CD4-positive, alpha-beta T cell treated with Interferon gamma for 1 hour (primary cell): ENCODE results near the gene KHDRBS1.
"Not testable (repeated sequence)": the region's sequence is repeated elsewhere in the genome, so short reads cannot be mapped to it uniquely, and the experiment has no call there.

Source experiments
- DNase-seq: peaks from one replicate; pipeline ENCODE4 v3.0.0-alpha.2; 2020

Gene KHDRBS1, protein sequence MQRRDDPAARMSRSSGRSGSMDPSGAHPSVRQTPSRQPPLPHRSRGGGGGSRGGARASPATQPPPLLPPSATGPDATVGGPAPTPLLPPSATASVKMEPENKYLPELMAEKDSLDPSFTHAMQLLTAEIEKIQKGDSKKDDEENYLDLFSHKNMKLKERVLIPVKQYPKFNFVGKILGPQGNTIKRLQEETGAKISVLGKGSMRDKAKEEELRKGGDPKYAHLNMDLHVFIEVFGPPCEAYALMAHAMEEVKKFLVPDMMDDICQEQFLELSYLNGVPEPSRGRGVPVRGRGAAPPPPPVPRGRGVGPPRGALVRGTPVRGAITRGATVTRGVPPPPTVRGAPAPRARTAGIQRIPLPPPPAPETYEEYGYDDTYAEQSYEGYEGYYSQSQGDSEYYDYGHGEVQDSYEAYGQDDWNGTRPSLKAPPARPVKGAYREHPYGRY

DNA sequence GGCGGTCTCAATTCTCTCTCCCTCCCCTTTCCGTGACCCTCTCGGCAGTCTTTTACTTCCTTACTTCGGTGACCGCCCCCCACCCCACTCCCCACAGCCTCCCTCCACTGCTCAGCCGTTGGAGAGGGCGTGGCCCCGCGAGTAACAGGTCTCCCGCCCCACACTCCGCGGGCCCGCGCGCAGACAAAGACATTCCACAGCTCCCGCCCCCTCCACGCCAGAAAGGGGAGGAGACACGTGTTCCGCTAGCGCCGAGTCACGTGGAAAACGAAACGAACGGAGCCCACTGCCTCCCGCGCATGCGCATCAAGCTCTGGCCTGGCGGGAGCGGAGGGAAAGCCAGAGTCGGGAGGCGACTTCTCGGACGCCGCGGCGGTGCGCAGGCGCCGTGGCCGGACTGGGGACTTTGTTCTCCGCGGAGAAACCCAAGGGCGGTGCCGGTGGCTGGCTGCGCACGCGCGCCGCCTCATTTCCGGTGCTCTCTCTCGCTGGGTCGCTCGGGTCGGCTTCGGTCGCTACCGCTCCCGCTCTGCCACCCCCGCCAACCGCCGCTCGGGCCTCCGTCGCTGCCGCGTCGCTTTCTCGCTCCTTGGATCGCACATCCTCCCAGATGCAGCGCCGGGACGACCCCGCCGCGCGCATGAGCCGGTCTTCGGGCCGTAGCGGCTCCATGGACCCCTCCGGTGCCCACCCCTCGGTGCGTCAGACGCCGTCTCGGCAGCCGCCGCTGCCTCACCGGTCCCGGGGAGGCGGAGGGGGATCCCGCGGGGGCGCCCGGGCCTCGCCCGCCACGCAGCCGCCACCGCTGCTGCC is at the start of gene KHDRBS1:
TSS of gene KHDRBS1 (plus strand) at position 483 of the 813 bp plus-strand sequence. CDS start at position 611, 128 bp downstream.
- peak; percentile 99 for DNase-seq

GRCh38 chr1:31970873-31971272 is 42.8 kb upstream of the KHDRBS1 start:
- no peak for DNase-seq

DNA sequence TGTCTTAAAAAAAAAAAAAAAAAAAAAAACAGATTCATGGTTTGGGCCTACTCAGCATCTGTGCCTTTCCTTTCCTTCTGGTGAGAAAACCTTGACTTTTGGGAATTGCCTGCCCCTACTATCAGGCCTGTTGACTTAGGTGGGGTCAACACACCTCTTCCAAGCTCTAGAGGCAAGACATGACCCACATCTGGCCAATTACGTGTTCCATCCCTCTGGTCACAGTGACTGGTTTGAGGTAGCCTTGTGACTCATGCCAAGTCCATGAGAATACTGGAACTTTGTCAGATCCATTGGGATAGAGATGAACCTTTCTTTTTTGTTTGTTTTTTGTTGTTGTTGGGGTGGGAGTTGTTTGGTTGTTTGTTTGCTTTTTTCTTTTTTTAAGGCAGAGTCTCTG is 37.3 kb upstream of the KHDRBS1 start:
- DNase-seq = no peak

- no peak for DNase-seq
Measured at GRCh38 chr1:31977385-31978131, 36.1 kb upstream of the KHDRBS1 start.

- DNase-seq = no peak
Measured at GRCh38 chr1:31978843-31979400, 34.7 kb upstream of the KHDRBS1 start.

GRCh38 chr1:31980835-31981455 is 32.7 kb upstream of the KHDRBS1 start:
- DNase-seq = no peak

- no peak for DNase-seq
Measured at GRCh38 chr1:31981456-31981839, 32.2 kb upstream of the KHDRBS1 start.

GRCh38 chr1:31981972-31982371 is 31.7 kb upstream of the KHDRBS1 start:
- peak; percentile 21 for DNase-seq

- DNase-seq = no peak
Measured at GRCh38 chr1:31984419-31985347, 29.0 kb upstream of the KHDRBS1 start.

GRCh38 chr1:31985430-31985829 is 28.2 kb upstream of the KHDRBS1 start:
- DNase-seq = no peak

DNA sequence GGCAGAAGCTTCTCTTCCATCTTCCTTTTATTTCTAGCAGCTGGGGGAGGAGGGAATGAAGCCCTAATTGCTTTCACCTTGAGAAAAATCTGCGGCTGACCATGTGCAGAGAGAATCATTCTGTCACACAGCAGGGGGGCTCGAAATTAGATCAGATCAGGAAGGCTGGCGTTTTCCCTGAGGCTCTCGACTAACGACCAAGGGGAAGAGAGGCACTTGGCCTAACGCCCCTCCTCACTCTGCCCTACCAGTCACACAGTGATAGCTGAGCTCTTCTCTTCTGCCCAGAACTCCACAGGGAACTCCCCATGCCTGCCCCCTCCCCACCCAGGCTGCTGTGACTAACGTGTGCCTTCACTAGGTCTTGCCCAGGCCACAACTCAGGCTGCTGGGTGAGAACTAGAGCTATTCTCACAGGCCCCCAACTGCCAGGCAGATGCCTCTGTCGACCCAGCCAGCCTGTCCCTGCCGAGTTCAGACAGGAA is 26.5 kb upstream of the KHDRBS1 start:
- DNase-seq = no peak

DNA sequence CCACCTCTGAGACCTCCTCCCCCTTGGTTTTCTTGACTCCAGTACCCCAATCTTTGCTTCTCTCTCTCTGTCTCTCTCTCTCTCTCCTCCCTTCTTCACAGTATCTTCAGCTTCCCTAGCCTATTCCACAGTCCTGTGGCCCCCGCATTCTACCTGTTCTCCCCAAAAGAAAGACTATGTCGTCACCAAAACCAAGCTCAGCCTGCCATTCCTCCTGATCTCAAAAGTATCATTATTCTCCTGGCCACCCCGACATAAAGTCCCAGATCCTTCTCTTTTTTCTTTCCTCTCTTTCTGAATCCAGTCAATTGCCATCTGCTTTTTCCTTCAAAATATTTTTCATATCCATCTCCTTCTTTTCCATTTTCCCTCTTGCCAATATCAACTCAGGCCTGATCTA is 23.7 kb upstream of the KHDRBS1 start:
- DNase-seq = no peak

- DNase-seq = no peak
Measured at GRCh38 chr1:31991182-31991581, 22.5 kb upstream of the KHDRBS1 start.

DNA sequence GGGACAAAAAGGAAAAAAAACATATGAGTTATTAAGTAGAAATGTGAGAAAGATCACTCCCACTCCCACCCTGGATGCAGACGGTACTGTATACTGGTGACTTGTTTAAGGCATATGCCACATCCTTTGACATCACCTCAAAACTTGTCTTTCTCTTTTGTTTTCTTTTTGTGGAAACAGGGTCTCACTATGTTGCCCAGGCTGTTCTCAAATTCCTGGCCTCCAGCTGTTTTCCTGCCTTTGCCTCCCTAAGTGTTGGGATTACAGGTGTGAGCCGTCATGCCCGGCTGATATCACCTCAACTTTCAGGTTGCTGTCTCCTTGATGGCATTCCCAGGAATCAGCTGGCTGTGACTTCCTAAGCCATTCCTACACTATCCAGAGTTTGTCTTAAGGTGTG is 18.4 kb upstream of the KHDRBS1 start:
- DNase-seq = no peak

- not testable (repeated sequence) for DNase-seq
Measured at GRCh38 chr1:31996121-31996520, 17.5 kb upstream of the KHDRBS1 start.

DNA sequence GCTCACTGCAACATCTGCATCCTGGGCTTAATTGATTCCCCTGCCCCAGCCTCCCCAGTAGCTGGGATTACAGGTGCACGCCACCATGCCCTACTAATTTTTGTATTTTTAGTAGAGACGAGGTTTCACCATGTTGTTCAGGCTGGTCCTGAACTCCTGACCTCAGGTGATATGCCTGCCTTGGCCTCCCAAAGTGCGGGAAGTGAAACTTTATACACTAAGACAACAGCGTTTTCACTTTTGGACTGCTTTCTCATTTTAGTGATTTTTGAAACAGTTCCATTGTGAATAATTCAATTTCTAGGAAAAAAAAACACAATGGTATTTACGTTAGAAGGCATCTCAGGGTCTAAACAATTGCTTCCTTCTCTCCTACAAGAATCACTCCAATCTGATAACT is 11.8 kb upstream of the KHDRBS1 start:
- no peak for DNase-seq

GRCh38 chr1:32002285-32002684 is 11.4 kb upstream of the KHDRBS1 start:
- DNase-seq = not testable (repeated sequence)

GRCh38 chr1:32005522-32005921 is 8.1 kb upstream of the KHDRBS1 start:
- DNase-seq = peak; percentile 23

- no peak for DNase-seq
Measured at GRCh38 chr1:32007591-32007940, 6.1 kb upstream of the KHDRBS1 start.

DNA sequence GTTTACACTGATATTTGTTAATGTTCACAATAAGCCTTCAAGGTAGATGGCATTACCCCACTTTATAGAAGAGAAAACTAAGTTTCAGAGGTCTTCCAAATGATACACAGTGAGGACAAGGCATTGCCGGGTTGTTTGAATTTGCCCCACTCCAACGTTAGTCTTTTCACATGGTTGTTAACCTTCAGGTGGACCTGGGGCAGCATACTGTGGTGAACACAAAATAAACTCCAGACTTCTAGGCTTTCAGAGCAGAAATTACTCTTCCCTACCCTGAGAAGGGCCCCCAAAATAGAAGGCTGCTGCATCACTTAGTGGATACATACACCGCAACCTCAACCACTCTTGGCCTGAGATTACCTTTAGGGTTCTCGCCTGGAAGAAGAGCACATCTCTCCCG is 3.4 kb upstream of the KHDRBS1 start:
- DNase-seq = no peak

DNA sequence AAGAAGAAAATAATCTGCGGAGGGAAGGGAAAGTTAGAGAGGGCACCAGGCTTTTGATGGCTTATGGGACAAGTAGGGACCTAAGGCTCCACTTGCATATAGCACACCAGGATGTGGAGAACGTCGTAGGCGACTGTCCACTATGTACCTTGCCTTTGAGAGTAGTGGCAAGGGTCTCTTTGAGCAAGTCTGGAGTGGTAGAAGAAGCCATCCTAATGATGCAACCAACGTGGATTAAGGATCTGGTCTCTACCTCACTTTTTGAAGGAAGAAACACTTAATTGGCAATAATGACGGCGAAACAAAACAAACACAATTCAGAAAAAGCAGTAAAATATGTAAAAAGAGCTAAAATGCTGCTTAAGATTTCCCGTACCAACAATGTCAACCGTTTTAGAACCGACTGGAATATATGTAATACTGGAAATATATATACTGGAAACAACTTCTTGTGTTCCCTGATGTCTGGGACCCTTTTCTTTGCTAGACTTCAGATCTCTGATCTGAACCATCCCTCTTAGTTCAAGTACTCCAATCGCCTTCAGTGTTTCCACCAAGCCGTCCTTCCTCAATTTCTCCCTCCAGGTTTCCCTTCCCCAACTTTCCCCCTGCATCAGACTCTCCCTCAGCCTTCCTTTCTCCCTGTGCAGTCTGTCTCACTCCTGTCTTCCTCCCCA is 821 bp upstream of the KHDRBS1 start:
- no peak for DNase-seq
